HG03108 (cell line): ENCODE results near the gene GSTA1.
"Not testable (repeated sequence)": the region's sequence is repeated elsewhere in the genome, so short reads cannot be mapped to it uniquely, and the experiment has no call there.

Experiments used
- ATAC-seq: cut with Tn5 transposase; IDR thresholded peaks from one replicate; pipeline ENCODE4 v1.9.1; 2021; ENCODE audit warnings: moderate library complexity; ENCODE audit not compliant: unreplicated experiment

The GSTA1 gene

DNA sequence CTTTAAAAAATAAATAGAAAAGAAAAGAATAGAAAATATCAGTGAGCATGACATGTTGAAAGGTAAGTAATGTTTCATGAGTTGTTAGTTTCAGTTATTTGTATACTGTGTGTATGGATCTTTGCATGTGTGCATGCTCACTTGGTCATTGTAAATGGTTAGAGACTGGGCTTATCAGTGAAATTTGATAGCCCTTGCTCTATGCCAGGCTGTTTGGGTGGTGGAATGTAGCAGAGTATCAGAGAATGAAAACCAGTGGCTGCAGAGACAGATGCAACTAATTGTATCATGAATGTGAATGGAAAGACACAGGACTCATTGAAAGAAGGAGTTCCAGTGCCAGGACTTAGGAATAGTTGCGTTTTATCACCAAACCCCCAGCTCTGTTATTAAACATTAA, 44.5 kb downstream of the GSTA1 start:
- ATAC-seq: no peak

DNA sequence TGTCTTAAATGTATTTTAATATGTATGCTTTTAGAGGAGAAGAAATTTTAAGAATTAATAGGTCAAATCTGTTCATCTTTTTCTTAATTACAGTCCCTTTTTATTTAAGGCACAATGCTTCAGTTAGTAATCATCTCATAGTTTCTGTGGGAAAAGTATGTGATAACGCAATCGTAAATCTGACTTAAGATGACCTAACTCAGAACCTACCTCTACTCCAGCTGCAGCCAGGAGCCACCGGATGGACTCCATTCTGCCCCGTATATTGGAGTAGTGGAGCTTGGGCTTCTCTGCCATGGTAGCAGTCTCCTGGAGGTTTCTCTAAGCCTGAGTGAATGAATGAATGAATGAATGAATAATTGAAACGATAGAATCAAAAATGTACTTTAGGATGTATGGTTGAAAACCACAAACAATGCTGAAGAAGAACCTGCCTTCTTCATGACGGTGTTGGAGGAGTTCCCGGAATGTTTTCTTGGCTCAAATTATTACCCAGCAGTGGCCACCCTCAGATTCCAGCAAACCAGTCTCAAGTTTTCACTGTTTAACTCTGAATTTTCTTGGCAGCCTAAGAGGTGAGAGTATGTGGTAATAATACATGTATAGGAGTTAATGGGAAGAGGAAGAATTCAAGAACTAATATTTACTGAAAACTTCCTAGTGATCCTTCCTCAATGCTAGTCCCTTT, 45.8 kb downstream of the GSTA1 start:
- ATAC-seq: not testable (repeated sequence)

DNA sequence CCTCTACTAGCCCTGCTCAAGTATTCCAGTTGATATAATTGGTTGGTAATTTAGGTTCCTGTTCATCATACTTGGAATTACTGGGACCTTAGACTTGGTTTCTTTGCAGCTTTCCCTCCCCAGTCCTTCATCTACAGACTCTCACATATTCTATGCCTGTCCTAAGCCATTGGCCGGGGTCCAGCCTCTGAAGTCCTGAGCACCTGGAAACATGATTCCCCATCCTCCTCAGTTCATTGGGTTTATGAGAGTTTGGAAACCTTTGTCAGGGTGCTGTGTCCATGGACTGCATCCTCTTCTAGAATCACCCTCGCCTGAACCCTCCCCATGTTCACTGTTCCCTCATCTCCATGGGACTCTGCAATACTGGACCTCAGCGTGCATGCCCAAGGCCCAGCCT, 49.2 kb downstream of the GSTA1 start:
- ATAC-seq: no peak

DNA sequence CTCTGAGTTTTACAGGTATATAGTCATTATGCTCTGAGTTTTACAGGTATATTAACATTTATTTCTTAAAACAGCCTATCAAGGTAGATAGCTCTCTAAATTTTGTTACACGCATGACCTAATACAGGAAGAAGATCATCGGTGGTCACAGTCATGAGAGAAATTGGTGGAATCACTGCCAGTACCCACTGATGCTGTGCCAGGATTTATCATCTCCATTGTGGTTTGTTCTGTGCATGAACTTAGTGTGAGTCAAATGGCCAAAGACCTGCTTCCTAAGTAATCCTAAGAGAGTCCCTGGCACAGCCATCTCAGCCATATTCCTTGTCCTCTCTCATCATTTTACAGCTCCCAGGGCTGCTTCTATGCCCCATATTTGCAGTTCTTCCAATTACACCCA, 50.5 kb downstream of the GSTA1 start:
- ATAC-seq: not testable (repeated sequence)

DNA sequence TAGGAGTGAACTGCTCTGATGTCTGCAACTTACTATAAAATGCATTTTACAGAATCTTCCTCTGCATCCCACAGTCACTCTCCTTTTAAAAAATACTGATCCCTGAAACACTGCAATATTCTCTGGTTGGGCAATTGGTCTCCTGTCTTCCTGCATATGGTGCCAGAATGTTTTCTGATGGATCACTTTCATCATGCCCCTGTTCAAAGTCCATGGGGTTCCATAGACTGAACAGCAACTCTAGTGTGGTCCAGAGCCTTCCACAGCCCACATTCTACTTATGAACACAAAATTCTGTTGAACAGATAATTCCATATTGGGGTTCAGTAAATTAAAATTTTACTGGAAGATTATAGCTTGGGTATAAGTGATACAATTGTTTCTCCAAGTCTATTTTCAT, 51.3 kb downstream of the GSTA1 start:
- no peak for ATAC-seq

DNA sequence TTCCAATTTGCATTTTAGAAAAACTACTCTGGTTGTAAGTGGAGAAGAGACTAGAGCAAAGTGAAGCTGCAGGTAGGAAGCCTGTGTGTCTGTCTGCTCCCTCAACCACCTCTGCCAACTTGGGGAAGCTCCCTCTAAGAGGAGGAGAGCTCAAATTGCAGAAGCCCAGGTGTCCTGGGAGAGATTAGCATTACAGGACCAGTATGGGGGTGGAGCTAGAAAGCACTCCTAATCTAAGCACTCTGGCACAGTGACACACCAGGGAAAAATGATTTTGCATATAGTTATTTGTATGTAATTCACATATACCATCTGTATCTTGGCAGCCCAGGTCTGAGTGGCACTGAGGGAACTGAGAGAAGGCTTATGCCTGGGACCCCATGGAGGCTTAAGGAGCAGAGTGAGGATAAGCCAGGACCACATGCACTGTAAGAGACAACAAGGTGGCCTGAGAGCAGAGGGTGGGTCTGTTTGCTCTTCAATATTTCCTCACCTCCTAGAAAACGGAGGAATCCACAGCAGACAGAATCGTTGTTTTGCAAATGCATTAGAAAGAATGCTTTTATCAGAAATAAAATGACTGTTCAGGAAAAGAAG, 54.0 kb downstream of the GSTA1 start:
- ATAC-seq: no peak

DNA sequence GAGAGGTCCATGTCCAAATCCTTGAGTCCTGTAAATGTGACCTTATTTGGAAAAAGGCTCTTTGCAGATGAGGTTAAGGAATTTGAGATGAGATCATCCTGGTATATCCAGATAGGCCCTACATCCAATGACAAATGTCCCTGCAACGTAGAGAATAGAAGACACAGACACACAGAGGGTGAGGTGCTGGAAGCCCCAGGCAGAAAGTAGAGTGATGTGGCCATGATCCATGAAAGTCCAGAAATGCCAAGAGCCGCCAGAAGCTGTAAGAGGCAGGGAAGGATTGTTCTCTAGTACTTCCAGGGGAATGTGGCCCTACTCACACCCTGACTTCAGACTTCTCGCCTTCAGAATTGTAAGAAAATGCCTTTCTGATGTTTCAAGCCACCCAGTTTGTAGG, 56.3 kb downstream of the GSTA1 start:
- ATAC-seq: not testable (repeated sequence)

DNA sequence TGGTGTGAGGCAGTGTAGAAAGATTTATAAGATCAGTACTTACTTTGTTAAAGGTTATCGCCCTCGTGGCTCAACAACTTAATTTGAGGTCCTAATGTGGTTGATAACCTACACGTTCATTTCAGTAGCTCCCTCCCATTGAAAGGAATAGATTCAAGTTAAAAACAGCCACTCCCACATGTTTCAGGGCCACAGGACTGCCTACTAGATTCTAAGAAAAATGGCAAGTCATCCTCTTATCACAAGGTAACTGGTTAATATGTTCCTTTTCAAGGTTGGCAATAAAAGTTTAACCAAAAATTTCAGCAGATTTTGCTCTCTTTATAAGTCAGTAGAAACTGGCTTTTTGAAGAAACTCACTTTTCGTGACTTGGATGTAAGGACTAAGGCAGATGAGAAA, 57.4 kb downstream of the GSTA1 start:
- no peak for ATAC-seq

DNA sequence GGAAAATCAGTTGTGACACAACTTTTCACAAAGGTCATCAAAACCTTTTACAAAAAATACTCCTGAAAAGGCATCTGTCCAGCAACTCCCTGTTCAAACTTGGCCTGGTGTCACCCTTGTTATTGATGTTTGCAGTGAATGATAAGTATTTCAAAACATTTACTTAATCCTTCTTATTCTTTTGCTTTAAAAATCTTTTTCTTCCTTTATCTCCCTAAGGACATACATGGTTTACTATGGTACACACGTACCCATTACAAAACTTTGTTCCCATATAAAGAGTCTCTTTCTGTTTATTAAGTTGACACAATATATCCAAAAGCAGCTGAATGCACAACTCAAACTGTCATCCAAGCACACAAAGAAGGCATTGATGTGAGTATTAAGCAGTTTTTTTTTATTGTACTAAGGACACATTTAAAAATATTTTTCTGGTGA, 57.8 kb downstream of the GSTA1 start:
- ATAC-seq: no peak

DNA sequence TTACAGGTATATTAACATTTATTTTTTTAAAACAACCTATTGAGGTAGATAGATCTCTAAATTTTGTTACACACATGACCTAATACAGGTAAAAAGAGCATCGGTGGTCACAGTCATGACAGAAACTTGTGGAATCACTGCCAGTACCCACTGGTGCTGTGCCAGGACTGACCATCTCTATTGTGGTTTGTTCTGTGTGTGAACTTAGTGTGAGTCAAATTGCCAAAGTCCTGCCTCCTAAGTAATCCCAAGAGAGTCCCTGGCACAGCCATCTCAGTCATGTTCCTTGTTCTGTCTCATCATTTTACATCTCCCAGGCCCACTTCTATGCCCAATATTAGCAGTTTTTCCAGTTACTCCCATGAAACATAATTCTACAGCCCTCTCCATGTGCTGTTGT, 61.7 kb downstream of the GSTA1 start:
- no peak for ATAC-seq
